Measurements from ENCODE around the gene FYN. TPM values are rescaled to one million over a fixed set of nuclear protein-coding genes. Genes with fewer than 3 reads are reported as not detected.

FYN gene
- total and polyA plus RNA-seq, 2 of the 13 experiments (the other 11 are each of a cell fraction or from before 2014, with no cell fraction given): 15.5 to 24.6 TPM

DNA sequence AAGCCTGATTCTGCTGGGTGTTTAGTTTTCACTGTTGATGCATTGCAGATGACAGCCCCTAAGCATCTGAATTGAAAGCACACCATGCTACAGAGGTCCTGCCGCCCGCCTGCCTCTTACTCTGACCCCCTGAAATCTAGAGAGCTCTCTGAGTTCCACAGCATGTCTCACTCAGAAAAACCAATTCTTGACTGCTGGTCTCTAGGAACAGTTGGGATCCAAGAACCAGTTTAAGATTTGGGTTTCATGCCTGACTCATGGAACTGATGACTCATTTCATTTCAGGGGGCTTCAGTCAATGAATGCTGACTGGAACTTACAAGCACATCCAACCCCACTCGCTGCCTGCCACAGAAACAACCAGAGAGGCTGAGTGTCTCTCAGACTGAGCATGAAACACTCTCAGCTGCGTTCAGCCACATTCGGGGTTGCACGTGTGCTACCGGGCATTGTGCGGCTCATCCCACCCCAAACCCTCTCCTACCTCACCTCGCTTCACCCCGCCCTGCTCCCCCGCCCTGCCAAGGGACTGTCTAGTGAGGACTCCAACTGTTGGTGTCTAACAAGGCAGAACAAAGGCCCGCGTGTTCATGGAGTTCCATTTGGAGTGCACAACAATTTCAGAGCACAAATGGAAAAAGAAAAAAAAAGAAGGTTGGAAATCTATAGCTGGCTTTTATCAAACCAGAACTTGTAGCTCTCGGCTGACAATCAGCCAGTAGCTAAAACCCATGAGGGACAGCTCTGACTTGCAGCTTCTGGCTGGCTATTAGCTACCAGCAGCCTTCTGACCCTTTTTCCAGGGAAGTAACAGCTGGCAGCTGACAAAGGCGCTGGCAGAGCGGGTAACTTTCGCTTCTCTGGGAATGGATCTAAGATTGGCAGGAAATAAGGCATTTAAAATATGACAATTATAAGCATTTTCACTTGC lies 247.5 kb downstream of the FYN start (continued):
- no peak for TF ChIP-seq FLYWCH1 (CRISPR knock-in tag; IDR thresholded peaks at IDR 0.05)
- no peak for TF ChIP-seq ZSCAN25 (CRISPR knock-in tag; IDR thresholded peaks at IDR 0.05)
- TF ChIP-seq, protein P1, sequence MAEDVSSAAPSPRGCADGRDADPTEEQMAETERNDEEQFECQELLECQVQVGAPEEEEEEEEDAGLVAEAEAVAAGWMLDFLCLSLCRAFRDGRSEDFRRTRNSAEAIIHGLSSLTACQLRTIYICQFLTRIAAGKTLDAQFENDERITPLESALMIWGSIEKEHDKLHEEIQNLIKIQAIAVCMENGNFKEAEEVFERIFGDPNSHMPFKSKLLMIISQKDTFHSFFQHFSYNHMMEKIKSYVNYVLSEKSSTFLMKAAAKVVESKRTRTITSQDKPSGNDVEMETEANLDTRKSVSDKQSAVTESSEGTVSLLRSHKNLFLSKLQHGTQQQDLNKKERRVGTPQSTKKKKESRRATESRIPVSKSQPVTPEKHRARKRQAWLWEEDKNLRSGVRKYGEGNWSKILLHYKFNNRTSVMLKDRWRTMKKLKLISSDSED (CRISPR knock-in tag; IDR thresholded peaks at IDR 0.05): no peak

DNA sequence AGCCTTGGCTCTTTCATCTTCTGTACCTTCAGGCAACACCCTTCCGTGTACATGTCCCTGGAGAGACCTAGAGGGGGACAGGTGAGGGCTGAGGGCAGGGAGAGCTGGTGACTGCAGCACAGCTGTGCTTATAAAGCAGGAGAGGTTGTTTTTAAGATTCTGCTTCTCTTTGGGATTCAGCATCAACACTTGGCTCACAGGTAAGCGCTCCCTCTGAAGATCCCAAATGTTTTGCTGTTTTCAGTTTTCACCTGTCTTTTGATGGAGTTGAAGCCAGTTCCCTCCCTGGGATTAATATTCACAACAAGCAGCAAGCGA lies 248.2 kb downstream of the FYN start:
- Histone ChIP-seq H3K27ac (ENCODE audit: extremely low read length, insufficient read depth, low read length) (no peak overlapping the region), H3K36me3 (replicated peaks in 1 of 2; ENCODE audit: control insufficient read depth in 1 of 2, insufficient read depth in 2 of 2, low read length in 2 of 2) (no peaks in the 10 kb centered on the region), H2AFZ (ENCODE audit: low read length) (no peak overlapping the region), H3K27me3 (ENCODE audit: control insufficient read depth in 1 of 2, insufficient read depth in 2 of 2, low read length in 2 of 2) (no peaks in the 10 kb centered on the region; a peak in 1 of 5 replicates), H3K9me3 (ENCODE audit: low read length) (no peaks in the 10 kb centered on the region), H3K4me3 (replicated peaks in 1 of 3; ENCODE audit: insufficient read depth in 1 of 3, low read depth in 2 of 3, low read length in 3 of 3) (no peak overlapping the region), H3K4me2 (ENCODE audit: low read depth, low read length) (no peak overlapping the region), H4K20me1 (ENCODE audit: insufficient read depth, low read length) (no peaks in the 10 kb centered on the region), H3K4me1 (ENCODE audit: insufficient read depth, low read length) (peaks cover 18% of the 10 kb centered on the region), H3K9ac (ENCODE audit: insufficient read depth, low read depth, low read length) (no peak overlapping the region), H3K79me2 (ENCODE audit: insufficient read depth, low read length) (no peaks in the 10 kb centered on the region)
- ATAC-seq (no peak), DNase-seq (ENCODE audit: low spot score) (no peak), FAIRE-seq (no peak)
- in situ Hi-C loops (cut with HindIII; ENCODE audit: extremely low pct_ligation_motif_present, low pct_unique_long_range_greater_than_20kb) (loop anchor here (25.0 kb wide), 2 partner anchors 263 to 563 kb away; no protein-coding TSS in a partner anchor), intact Hi-C loops (cut with micrococcal nuclease; ENCODE audit: unreplicated experiment) (no loop called here)
- POLR2A ChIA-PET: no interaction called here
- no TSS peak for BruUV-seq (replicated peaks)
- CTCF ChIA-PET (ENCODE audit: low intra/inter-chr PET ratio, low total read pairs): no interaction called here
- WGBS (ENCODE audit: low lambda C conversion rate): 59% methylated on average over 3 of the region's 3 CpGs
- no peak for TF ChIP-seq ZSCAN22 (CRISPR knock-in tag; IDR thresholded peaks at IDR 0.05)
- TF ChIP-seq, protein P2, sequence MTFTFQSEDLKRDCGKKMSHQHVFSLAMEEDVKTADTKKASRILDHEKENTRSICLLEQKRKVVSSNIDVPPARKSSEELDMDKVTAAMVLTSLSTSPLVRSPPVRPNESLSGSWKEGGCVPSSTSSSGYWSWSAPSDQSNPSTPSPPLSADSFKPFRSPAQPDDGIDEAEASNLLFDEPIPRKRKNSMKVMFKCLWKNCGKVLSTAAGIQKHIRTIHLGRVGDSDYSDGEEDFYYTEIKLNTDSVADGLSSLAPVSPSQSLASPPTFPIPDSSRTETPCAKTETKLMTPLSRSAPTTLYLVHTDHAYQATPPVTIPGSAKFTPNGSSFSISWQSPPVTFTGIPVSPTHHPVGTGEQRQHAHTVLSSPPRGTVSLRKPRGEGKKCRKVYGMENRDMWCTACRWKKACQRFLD (CRISPR knock-in tag; IDR thresholded peaks at IDR 0.05; ENCODE audit: borderline replicate concordance): no peak
- TF ChIP-seq RBM22 (optimal IDR thresholded peaks at IDR 0.05; ENCODE audit: low read length): no peak
- no peak for TF ChIP-seq ZNF781 (CRISPR knock-in tag; IDR thresholded peaks at IDR 0.05; ENCODE audit: borderline replicate concordance, not compliant biosample characterization)
- TF ChIP-seq ELF3 (CRISPR knock-in tag; IDR thresholded peaks at IDR 0.05): no peak
- TF ChIP-seq FLYWCH1 (CRISPR knock-in tag; IDR thresholded peaks at IDR 0.05): no peak
- TF ChIP-seq YEATS2 (CRISPR knock-in tag; IDR thresholded peaks at IDR 0.05; ENCODE audit: borderline replicate concordance): no peak
- no peak for TF ChIP-seq ZNF652 (CRISPR knock-in tag; IDR thresholded peaks at IDR 0.05; ENCODE audit: borderline replicate concordance, low read depth)
- no peak for TF ChIP-seq ZNF766 (CRISPR knock-in tag; IDR thresholded peaks at IDR 0.05; ENCODE audit: borderline replicate concordance)
- TF ChIP-seq SKI (IDR thresholded peaks at IDR 0.05; ENCODE audit: partially characterized antibody): no peak
- no peak for TF ChIP-seq NFKB2 (CRISPR knock-in tag; IDR thresholded peaks at IDR 0.05; ENCODE audit: borderline replicate concordance)
- TF ChIP-seq ZFX (CRISPR knock-in tag; IDR thresholded peaks at IDR 0.05; ENCODE audit: low read depth): no peak
- TF ChIP-seq, protein P3, sequence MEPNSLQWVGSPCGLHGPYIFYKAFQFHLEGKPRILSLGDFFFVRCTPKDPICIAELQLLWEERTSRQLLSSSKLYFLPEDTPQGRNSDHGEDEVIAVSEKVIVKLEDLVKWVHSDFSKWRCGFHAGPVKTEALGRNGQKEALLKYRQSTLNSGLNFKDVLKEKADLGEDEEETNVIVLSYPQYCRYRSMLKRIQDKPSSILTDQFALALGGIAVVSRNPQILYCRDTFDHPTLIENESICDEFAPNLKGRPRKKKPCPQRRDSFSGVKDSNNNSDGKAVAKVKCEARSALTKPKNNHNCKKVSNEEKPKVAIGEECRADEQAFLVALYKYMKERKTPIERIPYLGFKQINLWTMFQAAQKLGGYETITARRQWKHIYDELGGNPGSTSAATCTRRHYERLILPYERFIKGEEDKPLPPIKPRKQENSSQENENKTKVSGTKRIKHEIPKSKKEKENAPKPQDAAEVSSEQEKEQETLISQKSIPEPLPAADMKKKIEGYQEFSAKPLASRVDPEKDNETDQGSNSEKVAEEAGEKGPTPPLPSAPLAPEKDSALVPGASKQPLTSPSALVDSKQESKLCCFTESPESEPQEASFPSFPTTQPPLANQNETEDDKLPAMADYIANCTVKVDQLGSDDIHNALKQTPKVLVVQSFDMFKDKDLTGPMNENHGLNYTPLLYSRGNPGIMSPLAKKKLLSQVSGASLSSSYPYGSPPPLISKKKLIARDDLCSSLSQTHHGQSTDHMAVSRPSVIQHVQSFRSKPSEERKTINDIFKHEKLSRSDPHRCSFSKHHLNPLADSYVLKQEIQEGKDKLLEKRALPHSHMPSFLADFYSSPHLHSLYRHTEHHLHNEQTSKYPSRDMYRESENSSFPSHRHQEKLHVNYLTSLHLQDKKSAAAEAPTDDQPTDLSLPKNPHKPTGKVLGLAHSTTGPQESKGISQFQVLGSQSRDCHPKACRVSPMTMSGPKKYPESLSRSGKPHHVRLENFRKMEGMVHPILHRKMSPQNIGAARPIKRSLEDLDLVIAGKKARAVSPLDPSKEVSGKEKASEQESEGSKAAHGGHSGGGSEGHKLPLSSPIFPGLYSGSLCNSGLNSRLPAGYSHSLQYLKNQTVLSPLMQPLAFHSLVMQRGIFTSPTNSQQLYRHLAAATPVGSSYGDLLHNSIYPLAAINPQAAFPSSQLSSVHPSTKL (CRISPR knock-in tag; IDR thresholded peaks at IDR 0.05): no peak

Measured in HepG2 (cell line).